Sigmoid colon (tissue), 4 donors: ENCODE data around the gene ZNF503.

Source experiments
- POLR2A ChIP-seq, 2 donors: fragments of 450-650 bp; IDR thresholded peaks; one replicate each; pipeline ENCODE4 v1.6.1; 2016; ENCODE audit warnings: antibody characterized with exemption in 2 of 2, mild to moderate bottlenecking in 2 of 2, moderate library complexity in 2 of 2
- POLR2AphosphoS5 ChIP-seq, 4 donors: sonication (generic); formaldehyde crosslinking; IDR thresholded peaks; one replicate each; pipeline ENCODE4 v1.6.1; 2017; ENCODE audit warnings: antibody characterized with exemption in 4 of 4
- TF ChIP-seq, protein P1 (sequence below), 4 experiments: fragments of 450-650 bp in 3 of 4; fragments of 200-600 bp in 1 of 4; IDR thresholded peaks; one replicate each; pipeline ENCODE4 v1.5.1; 2016 to 2019; ENCODE audit warnings: antibody characterized with exemption in 4 of 4, mild to moderate bottlenecking in 3 of 4, moderate library complexity in 2 of 4

DNA sequence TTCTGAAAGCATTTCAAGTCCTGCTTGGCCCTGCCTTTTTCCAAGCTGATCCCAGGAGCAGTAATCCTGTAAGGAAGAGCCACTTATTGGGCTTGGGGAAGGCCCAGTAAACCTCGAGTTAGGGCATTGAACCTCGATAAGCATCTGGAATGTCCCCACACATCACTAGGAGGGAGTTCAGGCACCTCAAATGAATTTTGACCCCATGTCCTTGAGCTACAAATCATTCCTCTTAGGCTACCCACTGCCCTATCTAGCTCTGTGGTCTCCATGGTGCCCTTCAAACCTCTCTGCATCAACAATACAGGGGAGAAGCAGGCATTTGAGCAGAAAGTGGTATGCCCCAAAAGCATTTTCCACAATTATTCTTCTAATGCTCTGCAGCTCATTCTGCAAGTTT is 33.7 kb downstream of the ZNF503 start:
- no peak for TF ChIP-seq POLR2AphosphoS5 (IDR thresholded peaks at IDR 0.05)
- TF ChIP-seq, protein P1, sequence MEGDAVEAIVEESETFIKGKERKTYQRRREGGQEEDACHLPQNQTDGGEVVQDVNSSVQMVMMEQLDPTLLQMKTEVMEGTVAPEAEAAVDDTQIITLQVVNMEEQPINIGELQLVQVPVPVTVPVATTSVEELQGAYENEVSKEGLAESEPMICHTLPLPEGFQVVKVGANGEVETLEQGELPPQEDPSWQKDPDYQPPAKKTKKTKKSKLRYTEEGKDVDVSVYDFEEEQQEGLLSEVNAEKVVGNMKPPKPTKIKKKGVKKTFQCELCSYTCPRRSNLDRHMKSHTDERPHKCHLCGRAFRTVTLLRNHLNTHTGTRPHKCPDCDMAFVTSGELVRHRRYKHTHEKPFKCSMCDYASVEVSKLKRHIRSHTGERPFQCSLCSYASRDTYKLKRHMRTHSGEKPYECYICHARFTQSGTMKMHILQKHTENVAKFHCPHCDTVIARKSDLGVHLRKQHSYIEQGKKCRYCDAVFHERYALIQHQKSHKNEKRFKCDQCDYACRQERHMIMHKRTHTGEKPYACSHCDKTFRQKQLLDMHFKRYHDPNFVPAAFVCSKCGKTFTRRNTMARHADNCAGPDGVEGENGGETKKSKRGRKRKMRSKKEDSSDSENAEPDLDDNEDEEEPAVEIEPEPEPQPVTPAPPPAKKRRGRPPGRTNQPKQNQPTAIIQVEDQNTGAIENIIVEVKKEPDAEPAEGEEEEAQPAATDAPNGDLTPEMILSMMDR (IDR thresholded peaks at IDR 0.05): no peak
- TF ChIP-seq POLR2A (IDR thresholded peaks at IDR 0.05): no peak
